ENCODE measurements around the gene FBXW9. TPM values are rescaled to one million over a fixed set of nuclear protein-coding genes. Genes with fewer than 3 reads are reported as not detected.

Gene FBXW9
- total and polyA plus RNA-seq, 2 of the 13 experiments (the other 11 are each of a cell fraction or from before 2014, with no cell fraction given), result 5.7 to 6.1 TPM

GRCh38 chr19:12639901-12640613, 56.4 kb downstream of the FBXW9 start (continued):
- TF ChIP-seq ZBTB33 (CRISPR knock-in tag; IDR thresholded peaks at IDR 0.05) (peak; percentile 95), EEA1 (CRISPR knock-in tag; IDR thresholded peaks at IDR 0.05; ENCODE audit: borderline replicate concordance) (no peak), ZNF768 (CRISPR knock-in tag; IDR thresholded peaks at IDR 0.05) (peak; percentile 41; the same call in 1 of the 2 replicates), ZNF496 (CRISPR knock-in tag; IDR thresholded peaks at IDR 0.05; ENCODE audit: insufficient replicate concordance) (no peak), RELA (CRISPR knock-in tag; IDR thresholded peaks at IDR 0.05) (no peak), ZIK1 (CRISPR knock-in tag; IDR thresholded peaks at IDR 0.05; ENCODE audit: borderline replicate concordance, low read depth) (no peak), ZNF263 (CRISPR knock-in tag; IDR thresholded peaks at IDR 0.05) (0 out of 2 replicates have a peak, but pooled peaks have one; percentile 26), CREM (IDR thresholded peaks at IDR 0.05) (no peak), CREM (CRISPR knock-in tag; IDR thresholded peaks at IDR 0.05) (no peak), RFXANK (CRISPR knock-in tag; IDR thresholded peaks at IDR 0.05) (no peak), ZNF333 (CRISPR knock-in tag; IDR thresholded peaks at IDR 0.05; ENCODE audit: borderline replicate concordance) (0 out of 2 replicates have a peak, but pooled peaks have one; percentile 49), SPEN (CRISPR knock-in tag; IDR thresholded peaks at IDR 0.05; ENCODE audit: low read depth) (no peak), ZNF720 (CRISPR knock-in tag; IDR thresholded peaks at IDR 0.05) (no peak), ZSCAN20 (CRISPR knock-in tag; IDR thresholded peaks at IDR 0.05; ENCODE audit: borderline replicate concordance) (peak; percentile 94), SP140L (CRISPR knock-in tag; IDR thresholded peaks at IDR 0.05; ENCODE audit: borderline replicate concordance) (no peak)
- TF ChIP-seq, protein P1, sequence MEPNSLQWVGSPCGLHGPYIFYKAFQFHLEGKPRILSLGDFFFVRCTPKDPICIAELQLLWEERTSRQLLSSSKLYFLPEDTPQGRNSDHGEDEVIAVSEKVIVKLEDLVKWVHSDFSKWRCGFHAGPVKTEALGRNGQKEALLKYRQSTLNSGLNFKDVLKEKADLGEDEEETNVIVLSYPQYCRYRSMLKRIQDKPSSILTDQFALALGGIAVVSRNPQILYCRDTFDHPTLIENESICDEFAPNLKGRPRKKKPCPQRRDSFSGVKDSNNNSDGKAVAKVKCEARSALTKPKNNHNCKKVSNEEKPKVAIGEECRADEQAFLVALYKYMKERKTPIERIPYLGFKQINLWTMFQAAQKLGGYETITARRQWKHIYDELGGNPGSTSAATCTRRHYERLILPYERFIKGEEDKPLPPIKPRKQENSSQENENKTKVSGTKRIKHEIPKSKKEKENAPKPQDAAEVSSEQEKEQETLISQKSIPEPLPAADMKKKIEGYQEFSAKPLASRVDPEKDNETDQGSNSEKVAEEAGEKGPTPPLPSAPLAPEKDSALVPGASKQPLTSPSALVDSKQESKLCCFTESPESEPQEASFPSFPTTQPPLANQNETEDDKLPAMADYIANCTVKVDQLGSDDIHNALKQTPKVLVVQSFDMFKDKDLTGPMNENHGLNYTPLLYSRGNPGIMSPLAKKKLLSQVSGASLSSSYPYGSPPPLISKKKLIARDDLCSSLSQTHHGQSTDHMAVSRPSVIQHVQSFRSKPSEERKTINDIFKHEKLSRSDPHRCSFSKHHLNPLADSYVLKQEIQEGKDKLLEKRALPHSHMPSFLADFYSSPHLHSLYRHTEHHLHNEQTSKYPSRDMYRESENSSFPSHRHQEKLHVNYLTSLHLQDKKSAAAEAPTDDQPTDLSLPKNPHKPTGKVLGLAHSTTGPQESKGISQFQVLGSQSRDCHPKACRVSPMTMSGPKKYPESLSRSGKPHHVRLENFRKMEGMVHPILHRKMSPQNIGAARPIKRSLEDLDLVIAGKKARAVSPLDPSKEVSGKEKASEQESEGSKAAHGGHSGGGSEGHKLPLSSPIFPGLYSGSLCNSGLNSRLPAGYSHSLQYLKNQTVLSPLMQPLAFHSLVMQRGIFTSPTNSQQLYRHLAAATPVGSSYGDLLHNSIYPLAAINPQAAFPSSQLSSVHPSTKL (CRISPR knock-in tag; IDR thresholded peaks at IDR 0.05), result peak; percentile 11; the same call in 1 of the 2 replicates
- TF ChIP-seq, protein P2, sequence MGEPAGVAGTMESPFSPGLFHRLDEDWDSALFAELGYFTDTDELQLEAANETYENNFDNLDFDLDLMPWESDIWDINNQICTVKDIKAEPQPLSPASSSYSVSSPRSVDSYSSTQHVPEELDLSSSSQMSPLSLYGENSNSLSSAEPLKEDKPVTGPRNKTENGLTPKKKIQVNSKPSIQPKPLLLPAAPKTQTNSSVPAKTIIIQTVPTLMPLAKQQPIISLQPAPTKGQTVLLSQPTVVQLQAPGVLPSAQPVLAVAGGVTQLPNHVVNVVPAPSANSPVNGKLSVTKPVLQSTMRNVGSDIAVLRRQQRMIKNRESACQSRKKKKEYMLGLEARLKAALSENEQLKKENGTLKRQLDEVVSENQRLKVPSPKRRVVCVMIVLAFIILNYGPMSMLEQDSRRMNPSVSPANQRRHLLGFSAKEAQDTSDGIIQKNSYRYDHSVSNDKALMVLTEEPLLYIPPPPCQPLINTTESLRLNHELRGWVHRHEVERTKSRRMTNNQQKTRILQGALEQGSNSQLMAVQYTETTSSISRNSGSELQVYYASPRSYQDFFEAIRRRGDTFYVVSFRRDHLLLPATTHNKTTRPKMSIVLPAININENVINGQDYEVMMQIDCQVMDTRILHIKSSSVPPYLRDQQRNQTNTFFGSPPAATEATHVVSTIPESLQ (CRISPR knock-in tag; conservative IDR thresholded peaks at IDR 0.05), result no peak
- TF ChIP-seq, protein P3, sequence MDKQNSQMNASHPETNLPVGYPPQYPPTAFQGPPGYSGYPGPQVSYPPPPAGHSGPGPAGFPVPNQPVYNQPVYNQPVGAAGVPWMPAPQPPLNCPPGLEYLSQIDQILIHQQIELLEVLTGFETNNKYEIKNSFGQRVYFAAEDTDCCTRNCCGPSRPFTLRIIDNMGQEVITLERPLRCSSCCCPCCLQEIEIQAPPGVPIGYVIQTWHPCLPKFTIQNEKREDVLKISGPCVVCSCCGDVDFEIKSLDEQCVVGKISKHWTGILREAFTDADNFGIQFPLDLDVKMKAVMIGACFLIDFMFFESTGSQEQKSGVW (CRISPR knock-in tag; IDR thresholded peaks at IDR 0.05; ENCODE audit: borderline replicate concordance), result no peak
- TF ChIP-seq, protein P4, sequence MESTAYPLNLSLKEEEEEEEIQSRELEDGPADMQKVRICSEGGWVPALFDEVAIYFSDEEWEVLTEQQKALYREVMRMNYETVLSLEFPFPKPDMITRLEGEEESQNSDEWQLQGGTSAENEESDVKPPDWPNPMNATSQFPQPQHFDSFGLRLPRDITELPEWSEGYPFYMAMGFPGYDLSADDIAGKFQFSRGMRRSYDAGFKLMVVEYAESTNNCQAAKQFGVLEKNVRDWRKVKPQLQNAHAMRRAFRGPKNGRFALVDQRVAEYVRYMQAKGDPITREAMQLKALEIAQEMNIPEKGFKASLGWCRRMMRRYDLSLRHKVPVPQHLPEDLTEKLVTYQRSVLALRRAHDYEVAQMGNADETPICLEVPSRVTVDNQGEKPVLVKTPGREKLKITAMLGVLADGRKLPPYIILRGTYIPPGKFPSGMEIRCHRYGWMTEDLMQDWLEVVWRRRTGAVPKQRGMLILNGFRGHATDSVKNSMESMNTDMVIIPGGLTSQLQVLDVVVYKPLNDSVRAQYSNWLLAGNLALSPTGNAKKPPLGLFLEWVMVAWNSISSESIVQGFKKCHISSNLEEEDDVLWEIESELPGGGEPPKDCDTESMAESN (CRISPR knock-in tag; conservative IDR thresholded peaks at IDR 0.05), result no peak
